ENCODE data around the gene ADCY5.

ADCY5 gene

DNA sequence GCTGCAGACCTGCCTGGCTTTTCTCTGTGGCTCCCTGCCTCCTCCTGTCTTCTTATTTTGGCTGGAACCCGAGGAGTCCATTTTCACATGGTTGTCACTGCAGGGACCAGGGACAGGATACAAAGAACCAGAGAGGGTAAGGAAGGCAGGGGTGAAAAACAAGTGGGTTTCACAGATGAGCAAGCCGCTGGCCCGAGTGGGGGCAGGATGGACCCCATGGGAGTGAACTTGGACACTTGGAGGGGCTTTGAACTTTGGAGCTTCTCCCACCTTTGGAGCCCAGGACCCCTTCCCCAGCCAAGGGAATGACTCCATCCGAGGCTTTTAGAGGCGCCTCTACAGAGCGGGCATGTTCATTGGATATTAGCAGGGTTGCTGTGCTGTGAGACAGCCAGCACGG is 26.9 kb upstream of the ADCY5 start:
- Mint-ChIP-seq H3K27me3 (peaks cover 45% of the 10 kb centered on the region), H3K9me3 (no peaks in the 10 kb centered on the region), H3K4me3 (no peak overlapping the region), H3K27ac (no peak overlapping the region), H3K4me1 (peaks cover 4% of the 10 kb centered on the region)
- ATAC-seq: no peak
- no peak for DNase-seq

DNA sequence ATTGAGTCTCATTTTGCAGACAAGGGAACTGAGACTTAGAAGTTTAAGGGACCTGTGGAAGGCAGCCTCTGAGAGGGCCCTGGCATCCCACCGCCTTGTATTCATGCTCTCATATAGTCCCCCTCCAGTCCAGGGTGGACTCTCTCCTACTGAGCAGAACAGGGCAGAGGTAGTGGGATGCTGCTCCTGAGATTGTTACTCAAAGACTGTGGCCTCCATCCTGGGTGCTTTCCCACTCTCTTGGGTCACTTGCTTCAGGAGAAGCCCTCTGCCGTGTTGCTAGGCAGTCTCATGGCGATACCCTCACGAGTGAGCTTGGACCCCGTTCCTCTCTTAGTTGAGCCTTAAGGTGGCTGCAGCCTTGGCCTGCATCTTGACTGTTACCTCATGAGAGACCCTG is 22.2 kb upstream of the ADCY5 start:
- no peak overlapping the region for H3K4me3 Mint-ChIP-seq
- no peaks in the 10 kb centered on the region for H3K9me3 Mint-ChIP-seq
- H3K4me1 Mint-ChIP-seq: peaks cover 4% of the 10 kb centered on the region
- ATAC-seq (no peak), DNase-seq (no peak)
- peaks cover 29% of the 10 kb centered on the region for H3K27me3 Mint-ChIP-seq
- H3K27ac Mint-ChIP-seq: no peak overlapping the region

- ATAC-seq (no peak), DNase-seq (no peak)
- no peaks in the 10 kb centered on the region for H3K9me3 Mint-ChIP-seq
- peaks cover 24% of the 10 kb centered on the region for H3K27me3 Mint-ChIP-seq
- no peaks in the 10 kb centered on the region for H3K4me1 Mint-ChIP-seq
- H3K27ac Mint-ChIP-seq: no peak overlapping the region
- H3K4me3 Mint-ChIP-seq: no peak overlapping the region
Observed at GRCh38 chr3:123469323-123469995, 20.6 kb upstream of the ADCY5 start.

DNA sequence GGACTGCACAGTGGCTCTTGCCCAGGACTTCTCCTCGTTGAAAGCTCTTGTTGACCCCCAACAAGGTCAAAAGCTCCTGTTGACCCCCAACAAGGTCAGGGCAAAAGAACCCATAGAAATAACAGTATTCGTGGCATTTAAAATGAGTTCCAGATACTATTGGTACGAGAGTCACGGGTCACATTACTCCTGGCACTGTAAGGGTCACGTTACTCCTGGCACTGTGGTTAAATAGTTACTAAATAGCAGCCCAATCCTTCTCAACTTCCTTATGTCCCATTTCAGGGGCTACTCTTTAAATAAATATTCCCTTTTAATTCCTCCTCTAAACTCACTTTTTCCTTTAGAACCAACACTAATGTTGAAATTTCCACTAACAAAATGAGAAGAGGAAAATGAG is 18.2 kb upstream of the ADCY5 start:
- Mint-ChIP-seq H3K4me3 (no peak overlapping the region), H3K4me1 (no peaks in the 10 kb centered on the region), H3K27ac (no peak overlapping the region), H3K9me3 (no peaks in the 10 kb centered on the region), H3K27me3 (peaks cover 31% of the 10 kb centered on the region)
- ATAC-seq: no peak
- DNase-seq: no peak

DNA sequence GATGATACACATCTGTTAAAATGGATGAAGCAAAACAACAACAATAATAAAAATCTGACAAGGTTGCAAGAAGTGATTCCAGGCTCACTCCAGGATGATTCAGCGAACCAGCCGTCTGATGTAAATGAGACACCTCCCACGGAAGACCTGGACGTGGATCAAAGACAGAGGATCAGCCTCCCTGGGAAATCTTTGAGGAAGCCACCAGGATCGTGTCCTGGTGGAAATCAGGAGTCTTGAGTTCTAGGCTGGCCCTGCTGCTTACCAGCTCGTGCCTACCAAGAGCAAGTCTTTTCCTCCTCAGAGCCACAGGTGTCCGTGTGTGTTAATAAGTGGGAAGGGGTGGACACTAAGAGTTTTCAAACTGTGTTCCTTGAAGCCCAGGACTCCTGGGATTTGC is 15.3 kb upstream of the ADCY5 start:
- H3K27ac Mint-ChIP-seq: no peak overlapping the region
- peaks cover 41% of the 10 kb centered on the region for H3K27me3 Mint-ChIP-seq
- H3K9me3 Mint-ChIP-seq: no peaks in the 10 kb centered on the region
- DNase-seq: no peak
- H3K4me1 Mint-ChIP-seq: no peaks in the 10 kb centered on the region
- H3K4me3 Mint-ChIP-seq: no peak overlapping the region
- no peak for ATAC-seq

- Mint-ChIP-seq H3K9me3 (no peaks in the 10 kb centered on the region), H3K4me3 (no peak overlapping the region), H3K4me1 (no peaks in the 10 kb centered on the region), H3K27ac (no peak overlapping the region), H3K27me3 (peaks cover 36% of the 10 kb centered on the region)
- ATAC-seq: no peak
- DNase-seq: no peak
Observed at GRCh38 chr3:123459862-123460261, 11.0 kb upstream of the ADCY5 start.

DNA sequence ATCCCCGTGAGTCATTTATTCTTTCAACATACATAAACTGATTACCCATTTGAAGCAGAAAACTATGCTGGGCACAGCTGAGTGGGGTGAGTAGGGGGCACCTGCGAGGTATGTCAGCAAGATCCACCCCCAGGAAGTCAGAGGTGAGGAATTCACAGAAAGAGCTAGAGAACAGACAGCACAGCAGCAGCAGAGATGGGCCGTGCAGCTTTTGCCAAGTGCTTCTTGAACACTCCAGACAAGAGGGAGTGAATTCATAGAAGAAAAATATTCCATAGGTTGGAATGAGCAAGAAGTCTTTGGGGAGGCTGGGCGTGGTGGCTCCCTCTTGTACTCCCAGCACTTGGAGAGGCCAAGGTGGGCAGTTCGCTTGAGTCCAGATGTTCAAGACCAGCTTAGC is 9.4 kb upstream of the ADCY5 start:
- H3K27me3 Mint-ChIP-seq: peaks cover 44% of the 10 kb centered on the region
- ATAC-seq: no peak

GRCh38 chr3:123457841-123458240 is 9.0 kb upstream of the ADCY5 start:
- no peak overlapping the region for H3K27ac Mint-ChIP-seq
- ATAC-seq: no peak
- H3K27me3 Mint-ChIP-seq: peaks cover 44% of the 10 kb centered on the region
- H3K9me3 Mint-ChIP-seq: no peaks in the 10 kb centered on the region
- H3K4me1 Mint-ChIP-seq: no peaks in the 10 kb centered on the region
- no peak overlapping the region for H3K4me3 Mint-ChIP-seq
- no peak for DNase-seq

More for the DNA sequence above, 9.4 kb upstream of the ADCY5 start:
- Mint-ChIP-seq H3K27ac (no peak overlapping the region), H3K4me1 (no peaks in the 10 kb centered on the region), H3K4me3 (no peak overlapping the region), H3K9me3 (no peaks in the 10 kb centered on the region)
- DNase-seq: no peak

- H3K4me1 Mint-ChIP-seq: peaks cover 5% of the 10 kb centered on the region
- H3K27me3 Mint-ChIP-seq: peaks cover 54% of the 10 kb centered on the region
- no peaks in the 10 kb centered on the region for H3K9me3 Mint-ChIP-seq
- H3K27ac Mint-ChIP-seq: no peak overlapping the region
- ATAC-seq (no peak), DNase-seq (no peak)
- H3K4me3 Mint-ChIP-seq: no peak overlapping the region
Observed at GRCh38 chr3:123453675-123454074, 4.8 kb upstream of the ADCY5 start.

DNA sequence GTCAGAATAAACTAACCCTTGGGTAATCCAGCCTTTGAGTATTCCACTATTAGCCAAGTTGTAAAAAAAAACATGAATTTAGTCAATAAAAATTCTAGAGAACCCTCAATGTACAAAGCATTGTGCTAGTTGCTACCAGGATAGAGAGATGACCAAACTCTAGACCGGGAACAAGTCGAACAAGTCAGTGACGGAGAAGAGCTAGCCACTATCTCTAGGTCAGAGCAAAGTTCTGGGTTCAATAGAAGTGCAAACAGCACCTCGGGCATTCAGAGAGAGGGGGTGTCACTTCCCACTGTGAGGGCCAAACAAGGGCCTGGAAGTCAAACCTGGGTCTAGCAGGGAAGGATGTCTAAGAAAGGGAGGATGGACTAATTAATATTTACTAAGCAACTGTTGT is 2.3 kb upstream of the ADCY5 start:
- Mint-ChIP-seq H3K4me1 (peaks cover 10% of the 10 kb centered on the region), H3K4me3 (no peak overlapping the region), H3K27me3 (peaks cover 51% of the 10 kb centered on the region), H3K27ac (no peak overlapping the region), H3K9me3 (no peaks in the 10 kb centered on the region)
- no peak for DNase-seq
- no peak for ATAC-seq

GRCh38 chr3:123449997-123450604 is 1.2 kb upstream of the ADCY5 start:
- H3K9me3 Mint-ChIP-seq: no peaks in the 10 kb centered on the region
- H3K27me3 Mint-ChIP-seq: peaks cover 62% of the 10 kb centered on the region
- H3K4me1 Mint-ChIP-seq: peaks cover 10% of the 10 kb centered on the region
- H3K4me3 Mint-ChIP-seq: peak overlapping the region; percentile 50 to 61
- H3K27ac Mint-ChIP-seq: no peak overlapping the region
- DNase-seq (no peak), ATAC-seq (no peak)

DNA sequence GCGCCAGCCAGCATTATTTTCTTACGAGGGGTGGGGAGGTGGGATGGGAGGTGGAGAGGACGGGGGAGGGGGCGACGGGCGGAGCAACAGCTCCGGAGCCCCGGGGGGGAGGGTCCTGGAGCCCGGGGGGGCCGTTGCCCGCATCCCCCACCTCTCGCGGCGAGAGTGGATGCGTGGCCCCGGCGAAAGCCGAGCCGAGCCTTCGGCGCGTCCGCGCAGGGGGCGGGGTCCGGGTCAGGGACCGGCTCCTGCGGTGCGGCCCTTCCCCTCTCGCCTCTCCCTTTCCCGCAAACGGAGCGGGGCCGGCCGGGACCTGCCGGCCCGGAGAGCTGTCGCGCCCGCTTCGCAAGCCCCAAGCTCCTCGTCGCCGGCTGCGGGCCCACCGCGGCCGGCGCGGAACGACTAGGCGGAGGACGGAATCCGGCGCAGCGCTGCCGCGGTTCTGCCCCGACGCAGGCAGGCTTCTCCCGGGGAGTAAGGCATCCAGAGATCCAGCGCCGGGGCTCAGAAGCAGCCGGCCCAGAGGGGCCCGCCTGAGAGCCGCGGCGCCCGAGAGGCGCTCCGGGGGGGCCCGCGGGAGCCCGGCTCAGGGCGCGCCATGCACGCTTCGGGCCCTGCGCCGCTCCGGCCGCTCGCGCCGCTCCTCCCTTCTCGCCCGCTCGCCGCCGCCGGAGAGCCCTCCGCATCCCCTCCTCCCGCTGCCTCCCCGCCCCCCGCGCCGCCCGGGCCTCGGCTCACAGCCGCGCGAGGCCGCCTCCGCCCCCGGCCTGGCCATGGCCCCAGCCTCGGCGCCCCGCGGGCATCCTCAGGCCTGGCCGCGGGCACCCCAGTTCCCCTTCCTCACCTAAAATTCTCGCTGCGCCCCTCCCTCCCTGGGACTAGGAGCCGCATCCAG is 459 bp upstream of the ADCY5 start:
- DNase-seq (no peak), ATAC-seq (peak; percentile 29)
- H3K4me1 Mint-ChIP-seq: peaks cover 10% of the 10 kb centered on the region
- no peak overlapping the region for H3K27ac Mint-ChIP-seq
- peaks cover 64% of the 10 kb centered on the region for H3K27me3 Mint-ChIP-seq
- H3K9me3 Mint-ChIP-seq: no peaks in the 10 kb centered on the region
- H3K4me3 Mint-ChIP-seq: peak overlapping the region; percentile 50 to 62

DNA sequence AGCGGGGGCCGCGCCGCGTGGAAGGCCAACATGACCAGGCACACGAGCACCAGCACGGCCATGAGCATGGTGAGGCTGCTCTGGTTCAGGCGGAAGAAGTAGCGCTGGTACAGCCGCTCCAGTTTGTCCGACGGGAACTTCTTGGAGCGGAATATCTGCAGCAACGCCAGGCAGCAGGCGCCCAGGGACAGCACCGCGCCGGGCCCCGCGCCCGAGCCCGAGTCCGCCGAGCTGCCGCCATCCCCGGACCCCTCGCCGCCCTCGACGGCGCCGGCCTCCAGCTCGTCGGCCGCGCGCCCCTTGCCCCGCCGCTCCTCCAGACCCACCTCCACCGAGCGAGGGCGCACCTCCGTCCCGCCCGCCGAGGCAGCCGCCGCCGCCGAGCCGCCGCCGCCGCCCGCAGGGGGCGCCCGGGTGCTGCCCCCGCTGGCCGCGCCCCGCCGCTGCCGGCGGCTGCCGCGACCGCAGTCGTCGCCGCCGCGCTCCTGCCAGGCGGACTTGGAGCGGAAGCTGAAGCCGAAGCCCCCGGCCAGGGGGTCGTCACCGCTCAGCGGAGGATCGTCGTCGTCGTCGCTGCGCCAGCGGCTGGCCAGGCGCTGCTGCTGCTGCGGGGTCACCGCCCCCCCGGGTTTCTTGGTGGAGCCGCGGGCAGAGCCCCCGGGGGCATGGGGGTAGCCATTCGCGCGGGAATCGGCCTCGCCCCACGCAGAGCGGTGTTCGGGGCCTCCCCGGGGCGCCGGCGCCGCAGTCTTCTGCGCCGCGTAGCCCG is 957 bp downstream of the ADCY5 start:
- H3K27me3 Mint-ChIP-seq: peaks cover 67% of the 10 kb centered on the region
- H3K4me1 Mint-ChIP-seq: peaks cover 10% of the 10 kb centered on the region
- ATAC-seq: peak; percentile 54

GRCh38 chr3:123447416-123447748 is 1.5 kb downstream of the ADCY5 start:
- Mint-ChIP-seq H3K9me3 (no peaks in the 10 kb centered on the region), H3K4me1 (peaks cover 10% of the 10 kb centered on the region), H3K27ac (no peak overlapping the region), H3K27me3 (peaks cover 72% of the 10 kb centered on the region), H3K4me3 (peak overlapping the region; percentile 27 to 38)
- ATAC-seq: peak; percentile 9
- DNase-seq: no peak

More for the DNA sequence above, 957 bp downstream of the ADCY5 start:
- Mint-ChIP-seq H3K9me3 (no peaks in the 10 kb centered on the region), H3K27ac (no peak overlapping the region), H3K4me3 (peak overlapping the region; percentile 35 to 38)
- DNase-seq: peak; percentile 39 to 65

DNA sequence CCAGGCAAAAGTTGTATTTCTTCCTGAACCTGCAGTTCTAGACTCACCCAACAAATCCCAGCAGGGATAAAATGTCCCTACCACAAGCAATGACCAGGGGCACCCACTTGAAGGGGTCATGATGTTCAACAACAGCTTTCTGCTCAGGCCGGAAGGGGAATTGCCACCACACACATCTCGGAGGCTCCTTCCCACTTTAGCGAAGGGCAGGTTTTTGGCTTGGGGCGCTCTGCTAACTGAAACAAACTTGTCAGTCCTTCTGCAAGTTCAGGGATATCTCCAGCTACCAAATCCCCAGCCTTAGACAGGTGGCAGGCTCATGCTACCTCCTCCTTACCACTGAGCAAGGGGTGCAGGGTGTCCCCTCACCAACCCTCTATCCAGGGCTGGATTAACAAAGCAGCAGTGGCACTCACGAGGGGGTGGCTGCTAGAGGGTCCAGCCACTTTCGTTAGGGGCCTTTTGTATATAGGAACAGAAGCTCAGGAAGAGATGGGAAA is 2.2 kb downstream of the ADCY5 start:
- Mint-ChIP-seq H3K4me1 (peaks cover 10% of the 10 kb centered on the region), H3K27ac (no peak overlapping the region)

More for the DNA sequence above, 2.2 kb downstream of the ADCY5 start:
- ATAC-seq: no peak
- no peak for DNase-seq
- peak overlapping the region in 1 of 2 donors; percentile 13 for H3K4me3 Mint-ChIP-seq
- H3K27me3 Mint-ChIP-seq: peaks cover 77% of the 10 kb centered on the region
- H3K9me3 Mint-ChIP-seq: no peaks in the 10 kb centered on the region
